Astrocyte (in vitro differentiated cells and primary cell): ENCODE measurements around the gene TGM5. TPM values are rescaled to one million over a fixed set of nuclear protein-coding genes. Genes with fewer than 3 reads are reported as not detected.
A peak's percentile ranks its signal among the peaks of the same experiment; 100 is the strongest.

Experiments
- DNase-seq: peaks from one replicate; pipeline ENCODE4 v3.0.0-alpha.2; 2010; ENCODE audit warnings: low read depth
- FAIRE-seq: peaks from 2 replicates; lab custom pipeline; 2011; peaks lifted over from hg19 to GRCh38; lab: Jason Lieb, UNC
- H2AFZ ChIP-seq: 2 replicates; pipeline ENCODE4 v1.6.0; 2012; ENCODE audit warnings: low read depth, low read length, inconsistent platforms
- H3K27ac ChIP-seq: 2 replicates; pipeline ENCODE4 v1.5.1; 2011; ENCODE audit warnings: low read depth, low read length, inconsistent platforms
- H3K27me3 ChIP-seq: 2 replicates; pipeline ENCODE4 v1.6.0; 2011; ENCODE audit warnings: low read length, inconsistent platforms; ENCODE audit not compliant: insufficient read depth
- H3K36me3 ChIP-seq: 2 replicates; pipeline ENCODE4 v1.5.1; 2011; ENCODE audit warnings: low read length, inconsistent platforms; ENCODE audit not compliant: insufficient read depth
- H3K4me1 ChIP-seq: 2 replicates; pipeline ENCODE4 v1.5.1; 2011; ENCODE audit warnings: low read length, inconsistent platforms; ENCODE audit not compliant: insufficient read depth
- H3K4me2 ChIP-seq: 2 replicates; pipeline ENCODE4 v1.6.0; 2012; ENCODE audit warnings: low read length, inconsistent platforms
- H3K4me3 ChIP-seq: 2 replicates; pipeline ENCODE4 v1.5.1; 2011; ENCODE audit warnings: low read depth, mild to moderate bottlenecking, low read length, inconsistent platforms; ENCODE audit not compliant: insufficient read depth
- H3K79me2 ChIP-seq: 2 replicates; pipeline ENCODE4 v1.6.0; 2012; ENCODE audit warnings: mild to moderate bottlenecking, low read length, inconsistent platforms; ENCODE audit not compliant: insufficient read depth
- H3K9ac ChIP-seq: 2 replicates; pipeline ENCODE4 v1.6.0; 2012; ENCODE audit warnings: mild to moderate bottlenecking, low read length, inconsistent platforms
- H3K9me3 ChIP-seq: 2 replicates; pipeline ENCODE4 v1.5.1; 2012; ENCODE audit warnings: low read depth, mild to moderate bottlenecking, low read length, inconsistent platforms; ENCODE audit not compliant: insufficient read depth
- H4K20me1 ChIP-seq: 2 replicates; pipeline ENCODE4 v1.6.0; 2012; ENCODE audit warnings: low read length, inconsistent platforms; ENCODE audit not compliant: insufficient read depth
- H3K27ac Mint-ChIP-seq: one replicate; pipeline ENCODE4 v1.8.0; 2021; ENCODE audit warnings: mild to moderate bottlenecking, mixed read lengths; ENCODE audit not compliant: unreplicated experiment
- H3K27me3 Mint-ChIP-seq: one replicate; pipeline ENCODE4 v1.8.0; 2021; ENCODE audit warnings: low read depth, mixed read lengths; ENCODE audit not compliant: unreplicated experiment
- H3K36me3 Mint-ChIP-seq: one replicate; pipeline ENCODE4 v1.8.0; 2021; ENCODE audit warnings: low read depth, mixed read lengths; ENCODE audit not compliant: unreplicated experiment
- H3K4me1 Mint-ChIP-seq: one replicate; pipeline ENCODE4 v1.8.0; 2021; ENCODE audit warnings: low read depth, mixed read lengths; ENCODE audit not compliant: unreplicated experiment
- H3K4me3 Mint-ChIP-seq: one replicate; pipeline ENCODE4 v1.8.0; 2021; ENCODE audit warnings: mild to moderate bottlenecking, moderate library complexity, mixed read lengths; ENCODE audit not compliant: unreplicated experiment
- H3K9me3 Mint-ChIP-seq: one replicate; pipeline ENCODE4 v1.8.0; 2021; ENCODE audit warnings: mild to moderate bottlenecking, mixed read lengths; ENCODE audit not compliant: unreplicated experiment
- EZH2 ChIP-seq: IDR thresholded peaks from 2 replicates; pipeline ENCODE4 v1.6.1; 2012; ENCODE audit warnings: mild to moderate bottlenecking, low read length, inconsistent platforms; ENCODE audit not compliant: insufficient read depth
- total RNA-seq: library from RNA; stranded (reverse); gene quantifications from 2 replicates; pipeline ENCODE4 v1.2.1, GENCODE V29; 2021
- TF ChIP-seq, protein P1 (sequence below): IDR thresholded peaks from 2 replicates; pipeline ENCODE4 v1.5.1; 2011; ENCODE audit warnings: low read depth, mild to moderate bottlenecking, inconsistent platforms, low read length, moderate library complexity; ENCODE audit not compliant: insufficient read depth

The TGM5 gene
- total RNA-seq, 1 donor from 2014 or later: 0.16 TPM

DNA sequence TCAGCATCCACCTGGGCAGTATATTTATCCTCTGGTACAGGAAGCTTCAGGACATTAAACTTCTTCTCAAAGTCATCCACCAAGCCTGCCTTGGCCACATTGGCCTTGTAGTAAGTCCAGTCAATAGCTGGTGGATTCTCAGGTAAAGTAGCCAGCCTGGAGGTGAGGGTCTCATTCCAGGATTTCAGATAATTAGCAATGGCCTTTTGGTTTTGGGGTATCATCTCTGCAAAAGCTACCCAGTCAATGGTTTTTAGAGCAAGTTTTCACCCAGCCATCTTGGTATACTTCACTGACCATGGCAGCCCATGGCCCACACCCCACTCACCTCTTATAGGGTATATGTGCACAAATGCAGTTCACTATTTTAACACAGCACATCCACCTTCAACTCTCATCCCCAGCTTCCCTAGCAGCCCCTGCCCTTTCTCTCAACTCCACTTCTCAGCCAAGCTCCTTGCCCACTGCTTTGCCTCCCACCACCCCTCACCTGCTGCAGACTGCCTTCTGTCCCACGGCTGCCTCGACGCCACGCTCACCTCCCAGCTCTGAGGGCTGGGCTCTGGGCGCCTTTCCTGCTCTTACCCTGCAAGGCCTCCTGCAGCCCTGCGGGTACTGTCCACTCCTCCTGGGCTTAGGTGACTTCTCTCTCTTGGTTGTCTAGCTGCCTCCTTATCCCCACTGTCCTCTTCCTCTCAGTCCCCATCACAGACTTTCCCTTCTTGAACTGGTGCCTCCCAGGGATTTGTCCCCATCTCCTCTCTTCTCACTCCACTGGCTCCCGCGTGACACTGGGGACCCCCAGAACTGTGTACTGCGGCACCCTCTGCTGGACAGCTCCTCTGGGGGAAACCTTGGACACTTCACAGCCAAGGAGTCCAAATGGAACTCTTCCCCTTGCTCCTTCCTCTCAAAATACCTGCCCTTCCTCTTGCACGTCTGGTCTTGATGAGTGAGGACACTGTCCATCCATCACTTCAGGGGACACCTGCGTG, 1.7 kb upstream of the TGM5 start:
- no peak overlapping the region for H3K27ac ChIP-seq
- H3K4me1 Mint-ChIP-seq: no peaks in the 10 kb centered on the region
- no peak overlapping the region for H3K4me2 ChIP-seq
- H4K20me1 ChIP-seq: no peaks in the 10 kb centered on the region
- peaks cover 7% of the 10 kb centered on the region for H3K9me3 Mint-ChIP-seq
- H3K4me3 ChIP-seq: no peak overlapping the region
- FAIRE-seq (no peak), DNase-seq (no peak)
- TF ChIP-seq EZH2: no peak
- TF ChIP-seq, protein P1, sequence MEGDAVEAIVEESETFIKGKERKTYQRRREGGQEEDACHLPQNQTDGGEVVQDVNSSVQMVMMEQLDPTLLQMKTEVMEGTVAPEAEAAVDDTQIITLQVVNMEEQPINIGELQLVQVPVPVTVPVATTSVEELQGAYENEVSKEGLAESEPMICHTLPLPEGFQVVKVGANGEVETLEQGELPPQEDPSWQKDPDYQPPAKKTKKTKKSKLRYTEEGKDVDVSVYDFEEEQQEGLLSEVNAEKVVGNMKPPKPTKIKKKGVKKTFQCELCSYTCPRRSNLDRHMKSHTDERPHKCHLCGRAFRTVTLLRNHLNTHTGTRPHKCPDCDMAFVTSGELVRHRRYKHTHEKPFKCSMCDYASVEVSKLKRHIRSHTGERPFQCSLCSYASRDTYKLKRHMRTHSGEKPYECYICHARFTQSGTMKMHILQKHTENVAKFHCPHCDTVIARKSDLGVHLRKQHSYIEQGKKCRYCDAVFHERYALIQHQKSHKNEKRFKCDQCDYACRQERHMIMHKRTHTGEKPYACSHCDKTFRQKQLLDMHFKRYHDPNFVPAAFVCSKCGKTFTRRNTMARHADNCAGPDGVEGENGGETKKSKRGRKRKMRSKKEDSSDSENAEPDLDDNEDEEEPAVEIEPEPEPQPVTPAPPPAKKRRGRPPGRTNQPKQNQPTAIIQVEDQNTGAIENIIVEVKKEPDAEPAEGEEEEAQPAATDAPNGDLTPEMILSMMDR: peak; percentile 25
- no peaks in the 10 kb centered on the region for H3K79me2 ChIP-seq
- no peak overlapping the region for H3K4me3 Mint-ChIP-seq
- H3K9ac ChIP-seq: no peak overlapping the region
- no peaks in the 10 kb centered on the region for H3K36me3 ChIP-seq
- H3K27me3 ChIP-seq: peaks cover 33% of the 10 kb centered on the region
- no peak overlapping the region for H3K27ac Mint-ChIP-seq
- no peaks in the 10 kb centered on the region for H3K4me1 ChIP-seq
- H3K27me3 Mint-ChIP-seq: peaks cover 45% of the 10 kb centered on the region
- H3K36me3 Mint-ChIP-seq: no peaks in the 10 kb centered on the region
- H3K9me3 ChIP-seq: no peaks in the 10 kb centered on the region
- H2AFZ ChIP-seq: no peak overlapping the region

DNA sequence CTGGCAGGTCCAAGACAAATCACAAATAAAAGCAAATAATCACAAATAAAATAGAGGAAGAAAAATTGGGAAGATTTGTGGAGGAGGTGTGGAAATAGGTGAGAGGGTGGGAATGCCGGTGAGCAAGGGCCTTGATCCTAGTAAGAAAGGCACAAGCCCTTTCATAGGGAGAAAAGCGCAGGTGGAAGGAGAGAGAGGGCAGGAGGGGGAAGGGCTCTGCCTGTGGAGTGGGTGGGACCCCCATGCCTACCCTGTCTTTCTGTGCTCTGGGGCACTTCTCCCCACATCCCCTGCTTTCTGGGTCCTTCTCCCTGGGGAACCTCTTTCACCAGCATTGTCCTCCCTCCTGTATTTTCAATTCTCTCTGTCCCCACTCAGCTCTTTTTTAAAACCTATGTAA, 711 bp upstream of the TGM5 start:
- no peak for FAIRE-seq
- H3K36me3 Mint-ChIP-seq: no peaks in the 10 kb centered on the region
- peaks cover 47% of the 10 kb centered on the region for H3K27me3 Mint-ChIP-seq
- H3K9ac ChIP-seq: no peak overlapping the region
- no peaks in the 10 kb centered on the region for H3K36me3 ChIP-seq
- H3K4me3 Mint-ChIP-seq: no peak overlapping the region
- no peak overlapping the region for H3K27ac Mint-ChIP-seq
- H3K27ac ChIP-seq: no peak overlapping the region
- H3K4me1 ChIP-seq: no peaks in the 10 kb centered on the region
- H3K27me3 ChIP-seq: peaks cover 33% of the 10 kb centered on the region
- H4K20me1 ChIP-seq: no peaks in the 10 kb centered on the region
- H3K9me3 ChIP-seq: no peaks in the 10 kb centered on the region
- no peak overlapping the region for H3K4me2 ChIP-seq
- H3K9me3 Mint-ChIP-seq: peaks cover 6% of the 10 kb centered on the region
- H3K79me2 ChIP-seq: no peaks in the 10 kb centered on the region
- H3K4me3 ChIP-seq: no peak overlapping the region
- TF ChIP-seq, protein P1: no peak
- no peak for TF ChIP-seq EZH2
- no peak overlapping the region for H2AFZ ChIP-seq
- no peaks in the 10 kb centered on the region for H3K4me1 Mint-ChIP-seq
- DNase-seq: no peak

DNA sequence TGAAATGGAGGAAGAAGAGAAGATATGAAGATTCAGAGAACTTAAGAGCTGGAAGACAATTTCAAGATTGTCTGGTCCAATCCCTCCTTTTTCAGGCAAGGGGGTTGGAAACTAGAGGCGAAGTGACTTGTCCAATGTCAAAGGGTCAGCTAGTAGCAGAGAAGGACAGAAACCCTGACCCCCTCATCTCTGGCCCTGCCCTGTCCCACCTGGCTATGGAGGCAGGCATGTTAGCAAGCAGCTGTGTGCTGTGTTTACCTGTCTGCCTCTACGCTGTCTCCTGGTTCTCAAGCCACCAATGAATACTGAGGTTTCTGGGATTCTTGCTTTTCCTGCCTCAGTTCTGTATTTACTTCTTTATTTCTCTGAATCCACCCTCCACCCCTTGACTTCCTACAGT, 342 bp downstream of the TGM5 start:
- no peak overlapping the region for H2AFZ ChIP-seq

More for the DNA sequence above, 342 bp downstream of the TGM5 start:
- no peaks in the 10 kb centered on the region for H3K79me2 ChIP-seq
- Mint-ChIP-seq H3K4me3 (no peak overlapping the region), H3K4me1 (no peaks in the 10 kb centered on the region), H3K27me3 (peaks cover 50% of the 10 kb centered on the region), H3K9me3 (no peaks in the 10 kb centered on the region), H3K27ac (no peak overlapping the region), H3K36me3 (no peaks in the 10 kb centered on the region)
- H3K36me3 ChIP-seq: no peaks in the 10 kb centered on the region
- no peaks in the 10 kb centered on the region for H3K4me1 ChIP-seq
- no peak overlapping the region for H3K4me3 ChIP-seq
- H3K4me2 ChIP-seq: no peak overlapping the region
- H4K20me1 ChIP-seq: no peaks in the 10 kb centered on the region
- no peak for TF ChIP-seq EZH2
- TF ChIP-seq, protein P1: no peak
- FAIRE-seq (no peak), DNase-seq (no peak)
- no peak overlapping the region for H3K27ac ChIP-seq
- H3K9me3 ChIP-seq: no peaks in the 10 kb centered on the region
- no peak overlapping the region for H3K9ac ChIP-seq
- H3K27me3 ChIP-seq: peaks cover 36% of the 10 kb centered on the region
